ENCODE data around the gene DRC1. TPM values are rescaled to one million over a fixed set of nuclear protein-coding genes. Genes with fewer than 3 reads are reported as not detected.

Gene DRC1
- total and polyA plus RNA-seq, 2 of the 13 experiments (the other 11 are each of a cell fraction or from before 2014, with no cell fraction given): 0.07 TPM; not detected in 1

DNA sequence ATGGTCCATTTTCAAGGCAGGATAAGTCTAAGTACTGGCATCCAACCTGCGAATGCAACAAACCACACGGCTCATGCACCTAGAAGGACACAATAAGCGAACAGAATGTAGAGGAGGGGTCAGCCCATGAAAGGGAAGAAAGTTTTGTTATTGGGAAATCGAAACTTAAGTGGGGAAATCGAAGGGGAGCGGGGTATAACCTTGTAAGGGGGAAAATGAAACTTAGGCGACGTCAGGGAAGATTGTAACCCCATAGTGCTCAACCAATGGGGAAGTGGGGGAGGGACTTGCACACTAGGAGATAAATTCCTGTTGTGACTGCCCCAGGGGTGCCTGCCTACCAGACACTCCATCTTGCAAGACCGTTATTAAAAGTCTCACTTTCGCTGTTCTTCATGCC, 91.8 kb downstream of the DRC1 start (continued):
- TF ChIP-seq ZNF616 (CRISPR knock-in tag; IDR thresholded peaks at IDR 0.05; ENCODE audit: low read depth): no peak
- TF ChIP-seq CCAR2 (optimal IDR thresholded peaks at IDR 0.05; ENCODE audit: low read depth, low read length): no peak

DNA sequence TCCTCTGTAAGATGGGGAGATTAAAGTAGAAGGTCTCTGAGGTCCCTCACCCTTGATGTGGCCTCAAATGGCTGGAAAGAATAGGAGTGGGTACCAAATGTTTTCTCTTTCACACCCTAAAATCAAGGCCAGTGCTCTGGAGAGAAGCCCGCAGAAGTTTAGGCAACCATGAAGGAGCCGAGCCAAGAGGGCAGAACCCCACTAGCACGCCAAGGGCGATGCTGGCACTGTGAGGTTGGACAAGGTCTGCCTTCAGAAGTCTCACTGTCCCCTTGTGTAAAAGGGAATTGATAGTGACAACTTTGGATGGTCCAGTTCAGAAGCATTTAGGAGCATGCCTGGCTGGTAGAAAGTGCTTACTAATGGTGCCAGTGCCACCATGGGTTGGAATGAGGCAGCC, 92.5 kb downstream of the DRC1 start:
- WGBS (ENCODE audit: low lambda C conversion rate): 65% methylated on average over 4 of the region's 4 CpGs
- BruUV-seq (replicated peaks): no TSS peak
- no peak for DNase-seq (ENCODE audit: low spot score)
- Histone ChIP-seq H3K4me3 (replicated peaks in 1 of 3; ENCODE audit: insufficient read depth in 1 of 3, low read depth in 2 of 3, low read length in 3 of 3) (no peak overlapping the region), H3K9me3 (ENCODE audit: low read length) (no peaks in the 10 kb centered on the region), H3K9ac (ENCODE audit: insufficient read depth, low read depth, low read length) (no peak overlapping the region), H4K20me1 (ENCODE audit: insufficient read depth, low read length) (no peaks in the 10 kb centered on the region), H3K36me3 (replicated peaks in 1 of 2; ENCODE audit: control insufficient read depth in 1 of 2, insufficient read depth in 2 of 2, low read length in 2 of 2) (no peaks in the 10 kb centered on the region), H2AFZ (ENCODE audit: low read length) (no peak overlapping the region), H3K27ac (ENCODE audit: extremely low read length, insufficient read depth, low read length) (no peak overlapping the region), H3K4me1 (ENCODE audit: insufficient read depth, low read length) (no peaks in the 10 kb centered on the region), H3K4me2 (ENCODE audit: low read depth, low read length) (no peak overlapping the region), H3K79me2 (ENCODE audit: insufficient read depth, low read length) (no peaks in the 10 kb centered on the region), H3K27me3 (ENCODE audit: control insufficient read depth in 1 of 2, insufficient read depth in 2 of 2, low read length in 2 of 2) (peaks cover 3 to 89% of the 10 kb centered on the region in 2 experiments; a peak in 4 of 5 replicates)
- ATAC-seq: no peak
- in situ Hi-C loops (cut with HindIII; ENCODE audit: extremely low pct_ligation_motif_present, low pct_unique_long_range_greater_than_20kb): no loop called here
- no peak for FAIRE-seq
- POLR2A ChIA-PET: no interaction called here
- no peak for TF ChIP-seq FOXC1 (CRISPR knock-in tag; IDR thresholded peaks at IDR 0.05; ENCODE audit: borderline replicate concordance)
- TF ChIP-seq RBM39 (IDR thresholded peaks at IDR 0.05; ENCODE audit: low read depth, low read length, poor library complexity, severe bottlenecking): no peak
- TF ChIP-seq MAZ (IDR thresholded peaks at IDR 0.05; ENCODE audit: borderline replicate concordance, low read depth, low read length): no peak
- no peak for TF ChIP-seq MAZ (CRISPR knock-in tag; IDR thresholded peaks at IDR 0.05; ENCODE audit: low read depth)
- no peak for TF ChIP-seq ZNF34 (CRISPR knock-in tag; IDR thresholded peaks at IDR 0.05; ENCODE audit: borderline replicate concordance)
- no peak for TF ChIP-seq ZFP36 (IDR thresholded peaks at IDR 0.05; ENCODE audit: borderline replicate concordance, low read depth, low read length, partially characterized antibody)
- no peak for TF ChIP-seq RORA (CRISPR knock-in tag; IDR thresholded peaks at IDR 0.05)
- TF ChIP-seq U2AF2 (IDR thresholded peaks at IDR 0.05; ENCODE audit: low read depth, low read length): no peak
- intact Hi-C loops (cut with micrococcal nuclease; ENCODE audit: unreplicated experiment): loop anchor here (10.0 kb wide), 1 partner anchor 81 kb away; no protein-coding TSS in a partner anchor
- CTCF ChIA-PET (ENCODE audit: low intra/inter-chr PET ratio, low total read pairs): no interaction called here
